Stimulated activated effector memory CD8-positive, alpha-beta T cell treated with anti-CD3 and anti-CD28 coated beads, Interleukin-12 subunit alpha, Interleukin-12 subunit beta, amount 100 ng/mL, for 72 hours (primary cell): ENCODE results near the gene SLC44A5.
A peak's percentile ranks its signal among the peaks of the same experiment; 100 is the strongest.
"Not testable (repeated sequence)": the region's sequence is repeated elsewhere in the genome, so short reads cannot be mapped to it uniquely, and the experiment has no call there.

Source experiments
- ATAC-seq: fragments of 150-1000 bp; cut with Tn5 transposase; 2 replicates; pipeline ENCODE4 v1.10.0; 2021
- DNase-seq, 2 donors: peaks; one replicate each; pipeline ENCODE4 v3.0.0; 2021 to 2022; ENCODE audit warnings: low spot score in 2 of 2
- H3K27ac Mint-ChIP-seq: one replicate; pipeline ENCODE4 v1.8.0; 2022; ENCODE audit warnings: mild to moderate bottlenecking, mixed read lengths
- H3K36me3 Mint-ChIP-seq: one replicate; pipeline ENCODE4 v1.8.0; 2022; ENCODE audit warnings: mild to moderate bottlenecking, mixed read lengths
- H3K4me1 Mint-ChIP-seq: one replicate; pipeline ENCODE4 v1.8.0; 2022; ENCODE audit warnings: mixed read lengths
- H3K4me3 Mint-ChIP-seq: one replicate; pipeline ENCODE4 v1.8.0; 2022; ENCODE audit warnings: mild to moderate bottlenecking, mixed read lengths
- H3K9me3 Mint-ChIP-seq: one replicate; pipeline ENCODE4 v1.8.0; 2022; ENCODE audit warnings: mixed read lengths

Gene SLC44A5

DNA sequence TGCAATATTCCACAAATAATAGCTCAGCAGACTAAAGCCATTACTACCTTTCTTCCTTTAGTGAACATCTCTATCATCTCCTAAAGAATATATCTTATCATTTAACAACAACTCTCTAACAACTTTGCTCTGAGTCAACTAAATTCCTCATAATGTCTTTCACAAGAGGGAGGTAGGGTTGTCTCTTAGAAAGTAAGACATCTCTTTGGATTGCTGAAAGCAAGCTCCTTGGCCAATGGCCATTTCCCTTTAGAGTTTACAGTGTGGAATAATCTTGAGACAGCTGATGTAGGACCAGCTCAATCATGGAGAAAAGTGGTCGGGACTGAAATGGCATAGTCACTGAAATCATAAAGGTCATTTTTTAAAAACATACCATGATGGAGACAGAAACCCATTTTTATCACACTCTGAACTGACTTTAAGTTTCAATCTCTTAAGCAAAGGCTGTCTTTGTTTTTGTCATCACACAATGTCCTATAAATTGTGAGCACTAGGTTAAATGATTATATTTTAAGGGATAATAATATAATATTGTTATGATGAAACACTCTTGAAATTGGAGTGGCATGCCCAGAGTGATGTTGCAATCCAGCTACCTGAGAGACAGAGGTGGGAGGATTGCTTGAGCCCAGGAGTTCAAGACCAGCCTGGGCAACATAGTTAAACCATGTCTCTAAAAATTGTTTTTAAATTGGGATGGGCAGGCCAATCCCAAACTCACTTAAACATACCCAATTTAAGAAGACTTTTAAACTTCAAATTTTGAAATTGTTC lies 91.1 kb downstream of the SLC44A5 start:
- Mint-ChIP-seq H3K36me3 (no peaks in the 10 kb centered on the region), H3K4me3 (no peak overlapping the region), H3K27ac (no peak overlapping the region), H3K9me3 (peaks cover 10% of the 10 kb centered on the region), H3K4me1 (no peaks in the 10 kb centered on the region)
- no peak for ATAC-seq
- no peak for DNase-seq

GRCh38 chr1:75518686-75519085 lies 92.2 kb downstream of the SLC44A5 start:
- H3K4me3 Mint-ChIP-seq = no peak overlapping the region
- ATAC-seq = no peak
- no peaks in the 10 kb centered on the region for H3K36me3 Mint-ChIP-seq
- no peak overlapping the region for H3K27ac Mint-ChIP-seq
- H3K9me3 Mint-ChIP-seq = peaks cover 5% of the 10 kb centered on the region
- no peak for DNase-seq
- H3K4me1 Mint-ChIP-seq = no peaks in the 10 kb centered on the region

DNA sequence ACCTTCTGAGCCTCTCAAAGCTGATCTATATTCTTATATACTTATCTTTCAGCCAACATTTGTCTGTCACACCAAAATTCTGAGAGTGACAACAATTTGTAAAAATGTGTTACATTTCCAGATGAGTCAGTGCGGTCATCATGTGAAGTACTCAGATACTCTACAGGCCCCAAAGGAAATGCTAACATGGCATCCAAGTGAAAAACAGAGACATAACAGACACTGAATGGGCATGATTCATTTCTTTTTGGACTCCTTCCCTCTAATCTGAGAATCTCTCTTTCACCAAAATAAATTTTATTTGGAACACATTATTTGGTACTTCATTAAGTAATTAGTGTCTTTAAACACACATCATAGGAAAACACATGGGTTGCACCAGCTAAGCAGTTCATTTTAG lies 96.6 kb downstream of the SLC44A5 start:
- Mint-ChIP-seq H3K36me3 (no peaks in the 10 kb centered on the region), H3K9me3 (peaks cover 5% of the 10 kb centered on the region), H3K4me1 (no peaks in the 10 kb centered on the region), H3K27ac (no peak overlapping the region), H3K4me3 (no peak overlapping the region)
- DNase-seq (no peak), ATAC-seq (no peak)

DNA sequence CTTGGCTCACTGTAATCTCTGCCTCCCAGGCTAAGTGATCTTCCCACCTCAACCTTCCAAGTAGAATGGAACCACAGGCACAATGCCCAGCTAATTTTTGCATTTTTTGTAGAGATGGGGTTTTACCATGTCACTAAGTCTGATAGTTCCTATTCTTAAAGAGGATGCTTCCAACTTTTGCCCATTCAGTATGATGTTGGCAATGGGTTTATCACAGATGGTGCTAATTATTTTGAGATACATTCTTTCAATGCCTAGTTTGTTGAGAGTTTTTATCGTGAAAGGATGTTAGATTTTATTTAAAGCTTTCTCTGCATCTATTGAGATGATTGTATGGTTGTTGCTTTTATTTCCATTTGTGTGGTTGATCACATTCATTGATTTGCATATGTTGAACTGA lies 103.9 kb downstream of the SLC44A5 start:
- Mint-ChIP-seq H3K9me3 (peaks cover 12% of the 10 kb centered on the region), H3K4me1 (no peaks in the 10 kb centered on the region), H3K4me3 (no peak overlapping the region), H3K27ac (no peak overlapping the region), H3K36me3 (no peaks in the 10 kb centered on the region)
- ATAC-seq = no peak
- DNase-seq = no peak

GRCh38 chr1:75503221-75503974 lies 107.5 kb downstream of the SLC44A5 start:
- no peak for ATAC-seq
- Mint-ChIP-seq H3K4me3 (no peak overlapping the region), H3K27ac (no peak overlapping the region), H3K36me3 (no peaks in the 10 kb centered on the region), H3K4me1 (no peaks in the 10 kb centered on the region), H3K9me3 (peaks cover 11% of the 10 kb centered on the region)
- DNase-seq = no peak

- no peak overlapping the region for H3K27ac Mint-ChIP-seq
- no peaks in the 10 kb centered on the region for H3K36me3 Mint-ChIP-seq
- ATAC-seq (no peak), DNase-seq (no peak)
- H3K4me1 Mint-ChIP-seq = no peaks in the 10 kb centered on the region
- H3K4me3 Mint-ChIP-seq = no peak overlapping the region
- H3K9me3 Mint-ChIP-seq = peaks cover 9% of the 10 kb centered on the region
Observed at GRCh38 chr1:75502776-75503175, 108.1 kb downstream of the SLC44A5 start.

DNA sequence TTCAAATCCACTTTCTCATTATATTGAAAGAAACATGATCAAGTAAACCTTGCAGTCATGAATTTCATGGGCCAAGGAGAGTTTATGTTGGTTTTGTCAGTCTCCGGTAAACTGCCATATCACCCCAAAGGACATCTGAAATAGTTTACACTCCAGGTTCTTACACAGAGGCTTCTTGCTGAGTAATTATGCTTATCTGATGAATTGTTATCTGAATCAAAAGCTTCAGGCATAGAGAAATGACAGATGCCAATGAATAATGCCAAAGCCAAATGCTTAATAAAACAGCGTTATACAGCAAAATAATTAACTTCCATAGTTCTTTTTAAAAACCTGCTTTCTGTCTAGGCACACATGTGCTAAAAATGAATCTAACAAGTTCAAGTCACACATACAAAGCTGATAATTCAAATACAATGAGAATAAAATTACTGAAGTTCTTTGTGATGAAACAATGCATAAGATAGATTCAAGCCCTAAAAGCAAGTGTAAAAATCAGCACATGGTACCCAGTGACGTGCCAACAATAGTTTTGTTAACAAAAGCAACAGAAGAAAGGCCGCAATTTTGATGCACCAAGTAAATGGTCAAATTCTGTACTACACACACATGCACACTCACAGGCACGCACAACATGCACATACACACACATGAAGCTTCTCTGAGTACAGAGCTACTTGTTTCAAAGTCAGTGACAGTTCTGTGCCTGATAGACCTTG lies 109.2 kb downstream of the SLC44A5 start:
- no peak overlapping the region for H3K4me3 Mint-ChIP-seq
- H3K27ac Mint-ChIP-seq = no peak overlapping the region
- ATAC-seq (no peak), DNase-seq (no peak)
- H3K9me3 Mint-ChIP-seq = peaks cover 9% of the 10 kb centered on the region
- no peaks in the 10 kb centered on the region for H3K4me1 Mint-ChIP-seq
- H3K36me3 Mint-ChIP-seq = no peaks in the 10 kb centered on the region

DNA sequence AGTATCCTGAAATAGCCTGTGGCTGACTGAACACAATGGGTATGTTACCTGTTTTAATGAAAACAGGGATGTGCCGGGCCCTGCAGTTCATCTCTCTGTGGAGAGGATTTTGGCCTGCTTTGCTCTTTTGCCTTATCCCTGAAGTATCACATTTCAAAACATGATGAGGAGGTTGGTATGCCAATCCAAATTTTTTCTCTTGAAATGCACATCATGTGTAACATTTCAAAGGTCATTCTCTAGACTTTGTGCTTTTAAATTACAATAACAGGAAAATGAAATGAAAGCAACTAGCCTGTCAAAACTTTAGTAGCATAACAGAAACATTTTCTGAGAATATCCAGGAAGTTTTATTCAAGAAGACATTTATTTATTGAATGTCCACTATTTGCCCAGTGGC lies 118.9 kb downstream of the SLC44A5 start:
- no peak overlapping the region for H3K4me3 Mint-ChIP-seq
- no peak for ATAC-seq
- no peaks in the 10 kb centered on the region for H3K4me1 Mint-ChIP-seq
- no peak overlapping the region for H3K27ac Mint-ChIP-seq
- H3K9me3 Mint-ChIP-seq = peaks cover 5% of the 10 kb centered on the region
- no peaks in the 10 kb centered on the region for H3K36me3 Mint-ChIP-seq
- no peak for DNase-seq

- ATAC-seq = no peak
- Mint-ChIP-seq H3K27ac (no peak overlapping the region), H3K36me3 (no peaks in the 10 kb centered on the region), H3K4me3 (no peak overlapping the region), H3K9me3 (peaks cover 13% of the 10 kb centered on the region), H3K4me1 (no peaks in the 10 kb centered on the region)
- DNase-seq = no peak
Observed at GRCh38 chr1:75487399-75487798, 123.5 kb downstream of the SLC44A5 start.

DNA sequence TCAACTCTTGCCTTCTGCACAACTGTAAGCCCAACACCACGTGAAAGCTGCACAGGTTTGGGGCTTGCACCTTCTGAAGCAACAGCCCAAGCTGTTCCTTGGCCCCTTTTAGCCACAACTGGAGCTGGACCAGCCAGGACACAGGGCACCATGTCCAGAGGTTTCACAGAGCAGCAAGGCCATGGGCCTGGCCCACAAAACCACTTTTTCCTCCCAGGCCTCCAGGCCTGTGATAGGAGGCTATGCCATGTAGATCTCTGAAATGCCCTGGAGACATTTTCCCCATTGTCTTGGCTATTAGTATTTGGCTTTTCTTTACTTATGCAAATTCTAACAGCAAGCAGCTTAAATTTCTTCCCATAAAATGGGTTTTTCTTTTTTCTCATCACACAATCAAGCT lies 126.1 kb downstream of the SLC44A5 start:
- H3K4me3 Mint-ChIP-seq = no peak overlapping the region
- DNase-seq (no peak), ATAC-seq (peak; percentile 42)
- no peaks in the 10 kb centered on the region for H3K4me1 Mint-ChIP-seq
- H3K36me3 Mint-ChIP-seq = no peaks in the 10 kb centered on the region
- no peak overlapping the region for H3K27ac Mint-ChIP-seq
- H3K9me3 Mint-ChIP-seq = peaks cover 11% of the 10 kb centered on the region

DNA sequence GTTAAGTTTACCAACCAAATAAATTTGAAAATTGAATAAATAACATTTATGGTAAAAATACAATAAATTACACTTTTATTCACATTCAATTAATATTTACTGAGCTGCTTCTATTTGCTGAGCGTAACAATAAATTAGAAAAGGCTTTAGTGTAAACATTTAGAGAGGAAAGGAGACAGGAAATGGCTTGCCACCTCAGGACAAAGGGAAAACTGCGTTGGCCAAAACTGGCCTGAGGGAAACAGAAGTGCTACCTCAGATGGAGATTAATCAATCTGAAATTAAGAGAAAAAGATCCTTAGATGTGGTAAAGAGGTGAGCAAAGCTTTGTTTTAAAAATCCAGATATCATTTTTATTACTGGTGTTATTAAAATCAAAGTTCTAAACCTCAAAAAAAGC lies 128.0 kb downstream of the SLC44A5 start:
- DNase-seq (no peak), ATAC-seq (no peak)
- Mint-ChIP-seq H3K27ac (no peak overlapping the region), H3K4me1 (no peaks in the 10 kb centered on the region), H3K36me3 (no peaks in the 10 kb centered on the region), H3K9me3 (peaks cover 14% of the 10 kb centered on the region), H3K4me3 (no peak overlapping the region)

GRCh38 chr1:75476486-75476885 lies 134.4 kb downstream of the SLC44A5 start:
- not testable (repeated sequence) for H3K4me3 Mint-ChIP-seq, H3K27ac Mint-ChIP-seq, H3K36me3 Mint-ChIP-seq, ATAC-seq, H3K9me3 Mint-ChIP-seq, DNase-seq, H3K4me1 Mint-ChIP-seq

- Mint-ChIP-seq H3K4me1 (no peaks in the 10 kb centered on the region), H3K36me3 (no peaks in the 10 kb centered on the region), H3K9me3 (peaks cover 4% of the 10 kb centered on the region), H3K4me3 (no peak overlapping the region), H3K27ac (no peak overlapping the region)
- DNase-seq = no peak
- no peak for ATAC-seq
Observed at GRCh38 chr1:75475696-75476095, 135.2 kb downstream of the SLC44A5 start.

- peaks cover 2% of the 10 kb centered on the region for H3K9me3 Mint-ChIP-seq
- H3K4me3 Mint-ChIP-seq = no peak overlapping the region
- H3K27ac Mint-ChIP-seq = no peak overlapping the region
- no peak for DNase-seq
- no peak for ATAC-seq
- no peaks in the 10 kb centered on the region for H3K36me3 Mint-ChIP-seq
- no peaks in the 10 kb centered on the region for H3K4me1 Mint-ChIP-seq
Observed at GRCh38 chr1:75472971-75473603, 137.8 kb downstream of the SLC44A5 start.
